CD14-positive monocyte (primary cell): ENCODE data around the gene CNNM1. TPM values are rescaled to one million over a fixed set of nuclear protein-coding genes. Genes with fewer than 3 reads are reported as not detected.

Source experiments
- DNase-seq, 3 donors: peaks; one replicate each; pipeline ENCODE4 v3.0.0-alpha.2; 2011 to 2022
- H2AFZ ChIP-seq: 2 replicates; pipeline ENCODE4 v1.6.0; 2012; ENCODE audit warnings: mild to moderate bottlenecking, low read depth, low read length, inconsistent platforms; ENCODE audit not compliant: insufficient read depth, poor library complexity, severe bottlenecking
- H3K27ac ChIP-seq, 2 donors: 1 replicate in 1 of 2; 2 replicates in 1 of 2; pipeline ENCODE4 v1.5.1; 2012 to 2013; ENCODE audit warnings: low read length in 2 of 2, control low read depth in 1 of 2, inconsistent platforms in 1 of 2, low read depth in 1 of 2, mild to moderate bottlenecking in 1 of 2
- H3K27me3 ChIP-seq, 2 donors: one replicate each; pipeline versions ENCODE4 v1.6.0 to v1.6.1; 2011 to 2013; ENCODE audit warnings: low read length in 2 of 2; ENCODE audit not compliant: control insufficient read depth in 2 of 2, insufficient read depth in 2 of 2
- H3K36me3 ChIP-seq, 2 donors: replicated peaks in 1 of 2; 1 replicate in 1 of 2; 2 replicates in 1 of 2; pipeline versions ENCODE4 v1.5.1 to v1.6.1; 2012 to 2013; ENCODE audit warnings: low read length in 2 of 2, control low read depth in 1 of 2, inconsistent platforms in 1 of 2, mild to moderate bottlenecking in 1 of 2; ENCODE audit not compliant: insufficient read depth in 2 of 2, control insufficient read depth in 1 of 2
- H3K4me1 ChIP-seq, 2 donors: 1 replicate in 1 of 2; 2 replicates in 1 of 2; pipeline versions ENCODE4 v1.5.1 to v1.6.1; 2012 to 2013; ENCODE audit warnings: low read length in 2 of 2, control low read depth in 1 of 2, inconsistent platforms in 1 of 2, mild to moderate bottlenecking in 1 of 2, moderate library complexity in 1 of 2; ENCODE audit not compliant: insufficient read depth in 2 of 2, control insufficient read depth in 1 of 2
- H3K4me2 ChIP-seq: replicated peaks from 2 replicates; pipeline ENCODE3; 2012; ENCODE audit warnings: low read length, moderate library complexity, mild to moderate bottlenecking; ENCODE audit not compliant: poor library complexity, severe bottlenecking; ENCODE audit errors: extremely low read depth
- H3K4me3 ChIP-seq, 3 experiments: fragments of 200-600 bp in 1 of 3; sonication (generic) in 1 of 3; replicated peaks in 1 of 3; 1 replicate in 2 of 3; 2 replicates in 1 of 3; pipeline ENCODE4 v1.5.1; 2011 to 2013; ENCODE audit warnings: low read length in 3 of 3, mild to moderate bottlenecking in 3 of 3, control low read depth in 2 of 3, low read depth in 2 of 3, inconsistent platforms in 1 of 3, moderate library complexity in 1 of 3
- H3K79me2 ChIP-seq: 2 replicates; pipeline ENCODE4 v1.6.0; 2012; ENCODE audit warnings: mild to moderate bottlenecking, control low read depth, inconsistent platforms, low read length, moderate library complexity; ENCODE audit not compliant: insufficient read depth
- H3K9ac ChIP-seq: 2 replicates; pipeline ENCODE4 v1.6.0; 2017; ENCODE audit warnings: low read length, mild to moderate bottlenecking; ENCODE audit not compliant: insufficient read depth, poor library complexity, severe bottlenecking
- H3K9me3 ChIP-seq, 2 donors: replicated peaks in 1 of 2; 1 replicate in 1 of 2; 2 replicates in 1 of 2; pipeline versions ENCODE4 v1.5.1 to v1.6.1; 2012 to 2013; ENCODE audit warnings: low read length in 2 of 2, control low read depth in 1 of 2; ENCODE audit not compliant: control insufficient read depth in 1 of 2, insufficient read depth in 1 of 2
- H4K20me1 ChIP-seq: 2 replicates; pipeline ENCODE4 v1.6.0; 2012; ENCODE audit warnings: mild to moderate bottlenecking, low read length, control low read depth, moderate library complexity; ENCODE audit not compliant: insufficient read depth
- H3K27ac Mint-ChIP-seq, 7 donors: one replicate each; pipeline ENCODE4 v1.8.0; 2020; ENCODE audit warnings: mild to moderate bottlenecking in 7 of 7, mixed read lengths in 7 of 7, moderate library complexity in 6 of 7, inconsistent platforms in 2 of 7
- H3K27me3 Mint-ChIP-seq, 3 donors: one replicate each; pipeline ENCODE4 v1.8.0; 2021 to 2022; ENCODE audit warnings: low read depth in 3 of 3, mild to moderate bottlenecking in 3 of 3, mixed read lengths in 3 of 3, moderate library complexity in 3 of 3, inconsistent platforms in 1 of 3
- H3K36me3 Mint-ChIP-seq, 2 donors: one replicate each; pipeline ENCODE4 v1.8.0; 2020; ENCODE audit warnings: mixed read lengths in 2 of 2, inconsistent platforms in 1 of 2, mild to moderate bottlenecking in 1 of 2
- H3K4me1 Mint-ChIP-seq: one replicate; pipeline ENCODE4 v1.8.0; 2020; ENCODE audit warnings: mild to moderate bottlenecking, mixed read lengths
- H3K4me3 Mint-ChIP-seq, 2 donors: one replicate each; pipeline ENCODE4 v1.8.0; 2020; ENCODE audit warnings: mild to moderate bottlenecking in 2 of 2, mixed read lengths in 2 of 2, moderate library complexity in 1 of 2
- H3K9me3 Mint-ChIP-seq, 7 donors: one replicate each; pipeline ENCODE4 v1.8.0; 2020 to 2022; ENCODE audit warnings: mixed read lengths in 7 of 7, mild to moderate bottlenecking in 6 of 7, moderate library complexity in 6 of 7, inconsistent platforms in 2 of 7
- CTCF ChIP-seq: fragments of 200-600 bp; IDR thresholded peaks from one replicate; pipeline ENCODE4 v1.8.0; 2022; ENCODE audit warnings: antibody characterized with exemption, mild to moderate bottlenecking
- WGBS: methylation state at CpG from one replicate; pipeline ENCODE4 v1.1.5; 2013; ENCODE audit warnings: missing lambda C conversion rate; ENCODE audit not compliant: insufficient coverage; 5-methylcytosine and 5-hydroxymethylcytosine counted together
- intact Hi-C, 2 donors: fragments of 100-400 bp; cut with micrococcal nuclease; formaldehyde crosslinking; loops; one replicate each; pipeline versions ENCODE4 v1.15.0 to v1.15.1; 2023
- polyA plus RNA-seq, 3 donors: library from polyadenylated mRNA; depleted of rRNA in 1 of 3; unstranded in 2 of 3; stranded (reverse) in 1 of 3; fragments of 300-500 nt in 2 of 3; fragments of >200 nt in 1 of 3; fragmentation: Illumina TruSeq in 2 of 3; gene quantifications; 1 replicate in 2 of 3; 2 replicates in 1 of 3; pipeline ENCODE4 v1.2.3, GENCODE V29; 2012 to 2021

Gene CNNM1
- polyA plus RNA-seq, 3 donors = not detected

- no peak overlapping the region for H3K4me2 ChIP-seq
- intact Hi-C loops = no loop called here
- no peaks in the 10 kb centered on the region for H3K27me3 ChIP-seq
- no peaks in the 10 kb centered on the region for H3K4me1 ChIP-seq
- no peaks in the 10 kb centered on the region for H3K4me1 Mint-ChIP-seq
- peak overlapping the region in 1 of 7 donors; percentile 16 for H3K27ac Mint-ChIP-seq
- no peaks in the 10 kb centered on the region for H3K9me3 ChIP-seq
- no peaks in the 10 kb centered on the region for H3K79me2 ChIP-seq
- H3K9ac ChIP-seq = no peak overlapping the region
- no peaks in the 10 kb centered on the region for H3K36me3 Mint-ChIP-seq
- no peak overlapping the region for H3K27ac ChIP-seq
- H3K4me3 Mint-ChIP-seq = no peak overlapping the region
- H3K9me3 Mint-ChIP-seq = no peaks in the 10 kb centered on the region
- no peak for TF ChIP-seq CTCF
- 65% methylated on average over 4 of the region's 5 CpGs for WGBS
- H3K4me3 ChIP-seq = no peak overlapping the region
- H3K27me3 Mint-ChIP-seq = peaks cover 0 to 5% (median 4%) of the 10 kb centered on the region in 3 donors
- H4K20me1 ChIP-seq = no peaks in the 10 kb centered on the region
- H3K36me3 ChIP-seq = no peaks in the 10 kb centered on the region
- no peak overlapping the region for H2AFZ ChIP-seq
- DNase-seq = no peak
Observed at GRCh38 chr10:99296605-99297004, 32.6 kb upstream of the CNNM1 start.

- TF ChIP-seq CTCF = no peak
- H3K4me1 ChIP-seq = no peaks in the 10 kb centered on the region
- no peak overlapping the region for H2AFZ ChIP-seq
- H3K9me3 ChIP-seq = no peaks in the 10 kb centered on the region
- H3K4me1 Mint-ChIP-seq = no peaks in the 10 kb centered on the region
- no peaks in the 10 kb centered on the region for H3K79me2 ChIP-seq
- intact Hi-C loops = no loop called here
- no peaks in the 10 kb centered on the region for H3K9me3 Mint-ChIP-seq
- H3K36me3 Mint-ChIP-seq = no peaks in the 10 kb centered on the region
- no peaks in the 10 kb centered on the region for H3K36me3 ChIP-seq
- no peak overlapping the region for H3K27ac ChIP-seq
- no peak overlapping the region for H3K9ac ChIP-seq
- no peaks in the 10 kb centered on the region for H4K20me1 ChIP-seq
- H3K27me3 ChIP-seq = no peaks in the 10 kb centered on the region
- H3K4me3 Mint-ChIP-seq = no peak overlapping the region
- WGBS = 75% methylated on average over 5 of the region's 7 CpGs
- no peak overlapping the region for H3K4me2 ChIP-seq
- H3K27me3 Mint-ChIP-seq = peaks cover 0 to 5% (median 4%) of the 10 kb centered on the region in 3 donors
- no peak overlapping the region for H3K4me3 ChIP-seq
- no peak for DNase-seq
- no peak overlapping the region for H3K27ac Mint-ChIP-seq
Observed at GRCh38 chr10:99297033-99297432, 32.1 kb upstream of the CNNM1 start.
